Gastrocnemius medialis (tissue), 4 donors: ENCODE data around the gene TPSB2.

Experiments used
- POLR2A ChIP-seq, 2 donors: fragments of 450-650 bp; IDR thresholded peaks; one replicate each; pipeline ENCODE4 v1.6.1; 2017; ENCODE audit warnings: antibody characterized with exemption in 2 of 2, mild to moderate bottlenecking in 2 of 2, moderate library complexity in 2 of 2
- TF ChIP-seq, protein P1 (sequence below), 5 experiments: fragments of 450-650 bp in 3 of 5; fragments of 200-600 bp in 2 of 5; sonication (generic) in 2 of 5; IDR thresholded peaks in 4 of 5; conservative IDR thresholded peaks in 1 of 5; 1 replicate in 4 of 5; 2 replicates in 1 of 5; pipeline ENCODE4 v1.5.1; 2016 to 2019; ENCODE audit warnings: antibody characterized with exemption in 5 of 5, mild to moderate bottlenecking in 3 of 5, moderate library complexity in 3 of 5

DNA sequence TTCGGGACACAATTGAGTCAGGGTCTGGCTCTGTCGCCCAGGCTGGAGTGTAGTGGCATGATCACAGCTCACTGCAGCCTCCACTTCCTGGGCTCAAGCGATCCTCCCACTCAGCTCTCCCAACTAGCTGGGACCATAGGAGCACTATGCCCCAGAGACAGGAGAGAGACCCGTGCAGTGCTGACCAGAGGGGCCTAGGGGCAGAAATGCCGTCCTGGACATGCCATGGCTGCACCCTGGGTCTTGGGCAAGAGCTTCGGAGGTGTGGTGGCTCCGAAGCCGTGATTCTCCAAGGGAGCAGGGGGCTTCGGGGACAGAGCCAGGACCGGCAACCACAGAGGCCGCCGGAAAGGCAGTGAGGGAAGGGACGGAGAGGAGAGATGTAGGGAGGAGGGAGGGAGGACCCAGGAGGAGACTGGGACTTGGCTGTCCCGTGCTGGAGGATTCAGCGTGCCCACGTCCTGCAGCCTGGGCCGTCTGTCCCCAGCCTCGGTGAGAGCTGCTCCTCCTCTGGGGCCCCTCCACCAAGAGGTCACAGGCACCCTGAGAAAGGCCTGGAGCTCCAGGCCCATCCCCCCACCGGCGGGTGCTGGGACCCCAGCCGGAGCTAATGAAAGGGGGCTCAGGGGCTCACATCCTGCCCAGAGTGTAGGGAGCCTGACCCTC, 47.8 kb upstream of the TPSB2 start:
- TF ChIP-seq, protein P1, sequence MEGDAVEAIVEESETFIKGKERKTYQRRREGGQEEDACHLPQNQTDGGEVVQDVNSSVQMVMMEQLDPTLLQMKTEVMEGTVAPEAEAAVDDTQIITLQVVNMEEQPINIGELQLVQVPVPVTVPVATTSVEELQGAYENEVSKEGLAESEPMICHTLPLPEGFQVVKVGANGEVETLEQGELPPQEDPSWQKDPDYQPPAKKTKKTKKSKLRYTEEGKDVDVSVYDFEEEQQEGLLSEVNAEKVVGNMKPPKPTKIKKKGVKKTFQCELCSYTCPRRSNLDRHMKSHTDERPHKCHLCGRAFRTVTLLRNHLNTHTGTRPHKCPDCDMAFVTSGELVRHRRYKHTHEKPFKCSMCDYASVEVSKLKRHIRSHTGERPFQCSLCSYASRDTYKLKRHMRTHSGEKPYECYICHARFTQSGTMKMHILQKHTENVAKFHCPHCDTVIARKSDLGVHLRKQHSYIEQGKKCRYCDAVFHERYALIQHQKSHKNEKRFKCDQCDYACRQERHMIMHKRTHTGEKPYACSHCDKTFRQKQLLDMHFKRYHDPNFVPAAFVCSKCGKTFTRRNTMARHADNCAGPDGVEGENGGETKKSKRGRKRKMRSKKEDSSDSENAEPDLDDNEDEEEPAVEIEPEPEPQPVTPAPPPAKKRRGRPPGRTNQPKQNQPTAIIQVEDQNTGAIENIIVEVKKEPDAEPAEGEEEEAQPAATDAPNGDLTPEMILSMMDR (IDR thresholded peaks at IDR 0.05 in 4 of 5, conservative IDR thresholded peaks at IDR 0.05 in 1 of 5), result no peak
- TF ChIP-seq POLR2A (IDR thresholded peaks at IDR 0.05), result no peak
